GM12878 (cell line): Measurements from ENCODE around the gene BSN. TPM values are rescaled to one million over a fixed set of nuclear protein-coding genes. Genes with fewer than 3 reads are reported as not detected.

ENCODE experiments used
- ATAC-seq: fragments of 200-7000 bp; cut with Tn5 transposase; 3 replicates; pipeline ENCODE4 v1.9.1; 2020; ENCODE audit warnings: mild to moderate bottlenecking, moderate library complexity
- BruUV-seq: library from RNA; stranded (reverse); fragments of 400-500 nt; replicated peaks from 2 replicates; lab custom pipeline; 2021; lab: Mats Ljungman, UMichigan
- CTCF ChIA-PET: fragments of 300-600 bp; sonication (Branson Sonifier 250); formaldehyde crosslinking; extraction: SDS; loops from one replicate; lab custom pipeline; 2021; ENCODE audit warnings: inconsistent platforms; lab: Yijun Ruan, JAX
- POLR2A ChIA-PET: fragments of 350-600 bp; formaldehyde crosslinking; extraction: SDS; loops from one replicate; lab custom pipeline; 2021; ENCODE audit warnings: inconsistent platforms; lab: Charles Lee
- RAD21 ChIA-PET: fragments of 300-600 bp; sonication (Branson Sonifier 250); formaldehyde crosslinking; loops from one replicate; lab custom pipeline; 2023; ENCODE audit warnings: antibody characterized with exemption; ENCODE audit not compliant: unreplicated experiment; lab: Charles Lee
- SMC1A ChIA-PET: fragments of 300-600 bp; sonication (Branson Sonifier 250); formaldehyde crosslinking; loops from one replicate; lab custom pipeline; 2023; ENCODE audit not compliant: unreplicated experiment, uncharacterized antibody; lab: Charles Lee
- DNase-seq: peaks from one replicate; pipeline ENCODE4 v3.0.0-alpha.2; 2011; ENCODE audit warnings: low read depth, low spot score
- FAIRE-seq: peaks from 3 replicates; lab custom pipeline; 2011; peaks lifted over from hg19 to GRCh38; lab: Jason Lieb, UNC
- H2AFZ ChIP-seq: 2 replicates; pipeline ENCODE4 v1.6.0; 2011; ENCODE audit warnings: low read depth, low read length, control low read depth; ENCODE audit not compliant: control insufficient read depth
- H3K27ac ChIP-seq: 2 replicates; pipeline ENCODE4 v1.5.1; 2011; ENCODE audit warnings: control low read depth; ENCODE audit not compliant: control insufficient read depth, insufficient read depth
- H3K27me3 ChIP-seq, 2 experiments: replicated peaks in 1 of 2; 2 replicates each; pipeline versions ENCODE4 v1.6.0 to v1.6.1; 2011; ENCODE audit warnings: low read length in 1 of 2; ENCODE audit not compliant: control insufficient read depth in 2 of 2, insufficient read depth in 2 of 2
- H3K36me3 ChIP-seq, 2 experiments: 2 replicates each; pipeline ENCODE4 v1.5.1; 2011; ENCODE audit warnings: low read length in 1 of 2; ENCODE audit not compliant: control insufficient read depth in 2 of 2, insufficient read depth in 2 of 2
- H3K4me1 ChIP-seq: 2 replicates; pipeline ENCODE4 v1.6.1; 2011; ENCODE audit warnings: mild to moderate bottlenecking, low read length, moderate library complexity, mixed read lengths; ENCODE audit not compliant: control insufficient read depth, insufficient read depth
- H3K4me2 ChIP-seq: 2 replicates; pipeline ENCODE4 v1.6.0; 2011; ENCODE audit warnings: control low read depth; ENCODE audit not compliant: control insufficient read depth, insufficient read depth
- H3K4me3 ChIP-seq: fragments of 200-600 bp; sonication (generic); 2 replicates; pipeline ENCODE4 v1.5.1; 2016
- H3K79me2 ChIP-seq: 2 replicates; pipeline ENCODE4 v1.6.0; 2011; ENCODE audit warnings: low read length; ENCODE audit not compliant: control insufficient read depth, insufficient read depth
- H3K9ac ChIP-seq: 2 replicates; pipeline ENCODE4 v1.8.0; 2011; ENCODE audit warnings: low read length, control low read depth, mixed read lengths; ENCODE audit not compliant: control insufficient read depth, insufficient read depth
- H3K9me3 ChIP-seq: replicated peaks from 3 replicates; pipeline ENCODE4 v1.5.1; 2011; ENCODE audit warnings: mild to moderate bottlenecking, low read length; ENCODE audit not compliant: control insufficient read depth, insufficient read depth
- H4K20me1 ChIP-seq: 2 replicates; pipeline ENCODE4 v1.6.0; 2011; ENCODE audit not compliant: control insufficient read depth, insufficient read depth
- FOXK2 ChIP-seq: fragments of 450-650 bp; IDR thresholded peaks from 2 replicates; pipeline ENCODE4 v1.6.1; 2017; ENCODE audit warnings: mild to moderate bottlenecking, moderate library complexity
- PAX8 ChIP-seq: fragments of 450-650 bp; IDR thresholded peaks from 2 replicates; pipeline ENCODE4 v1.6.1; 2017; ENCODE audit warnings: mild to moderate bottlenecking, moderate library complexity
- POLR2A ChIP-seq: IDR thresholded peaks from 2 replicates; pipeline ENCODE4 v1.6.1; 2011; ENCODE audit warnings: low read depth, mild to moderate bottlenecking, low read length
- RAD21 ChIP-seq: IDR thresholded peaks from 2 replicates; pipeline ENCODE4 v1.6.1; 2011; ENCODE audit warnings: mild to moderate bottlenecking, low read depth, low read length, moderate library complexity; ENCODE audit not compliant: insufficient read depth
- WGBS: methylation state at CpG from one replicate; pipeline ENCODE4 v1.1.6; 2016; ENCODE audit warnings: low lambda C conversion rate; ENCODE audit not compliant: insufficient replicate concordance, insufficient coverage; ENCODE audit errors: missing lambda C conversion rate; 5-methylcytosine and 5-hydroxymethylcytosine counted together
- in situ Hi-C: fragments of 300-500 bp; cut with MboI; formaldehyde crosslinking; loops from 9 replicates; pipeline ENCODE4 v1.14.3; 2018; ENCODE audit warnings: mixed read lengths
- intact Hi-C: fragments of 100-400 bp; cut with micrococcal nuclease; formaldehyde crosslinking; loops from one replicate; pipeline ENCODE4 v1.14.2; 2022; ENCODE audit not compliant: unreplicated experiment
- polyA plus RNA-seq, 11 experiments: library from polyadenylated mRNA; depleted of rRNA in 4 of 11; unstranded in 6 of 11; stranded (reverse) in 5 of 11; fragments of >200 nt; fragmentation: Nextera tagmentation in 4 of 11; fragmentation: Illumina TruSeq in 1 of 11; extraction: Ambion mirVana in 4 of 11; extraction: Trizol in 1 of 11; gene quantifications; 1 replicate in 1 of 11; 2 replicates in 10 of 11; pipeline versions ENCODE4 v1.2.1 to v1.2.3, GENCODE V29; 2011 to 2016; ENCODE audit warnings: inconsistent platforms in 2 of 11, missing spikeins in 2 of 11, low read depth in 1 of 11
- total RNA-seq, 4 experiments: library from RNA; depleted of rRNA in 3 of 4; stranded (reverse); fragments of >200 nt in 3 of 4; fragmentation: Illumina TruSeq in 1 of 4; extraction: Trizol in 1 of 4; gene quantifications; 2 replicates each; pipeline versions ENCODE4 v1.2.1 to v1.2.3, GENCODE V29; 2013 to 2021
- TF ChIP-seq, protein P1 (sequence below), 3 experiments: IDR thresholded peaks in 2 of 3; conservative IDR thresholded peaks in 1 of 3; 2 replicates each; pipeline ENCODE4 v1.5.1; 2011; ENCODE audit warnings: low read depth in 3 of 3, low read length in 3 of 3, mild to moderate bottlenecking in 3 of 3, control low read depth in 2 of 3, moderate library complexity in 2 of 3, inconsistent platforms in 1 of 3, mixed read lengths in 1 of 3; ENCODE audit not compliant: control insufficient read depth in 2 of 3, insufficient read depth in 1 of 3; ENCODE audit errors: extremely low read depth in 1 of 3
- TF ChIP-seq, protein P2 (sequence below): IDR thresholded peaks from 2 replicates; pipeline ENCODE4 v1.6.1; 2012; ENCODE audit warnings: low read length, inconsistent platforms
- TF ChIP-seq, protein P3 (sequence below): fragments of 450-650 bp; formaldehyde crosslinking; IDR thresholded peaks from 2 replicates; pipeline ENCODE4 v1.5.0; 2022; ENCODE audit warnings: mild to moderate bottlenecking, missing genetic modification characterization

BSN gene
- total and polyA plus RNA-seq, 10 of the 15 experiments (the other 5 are each of a cell fraction or from before 2014, with no cell fraction given): under 0.01 to 0.19 (median 0.05) TPM; not detected in 1

DNA sequence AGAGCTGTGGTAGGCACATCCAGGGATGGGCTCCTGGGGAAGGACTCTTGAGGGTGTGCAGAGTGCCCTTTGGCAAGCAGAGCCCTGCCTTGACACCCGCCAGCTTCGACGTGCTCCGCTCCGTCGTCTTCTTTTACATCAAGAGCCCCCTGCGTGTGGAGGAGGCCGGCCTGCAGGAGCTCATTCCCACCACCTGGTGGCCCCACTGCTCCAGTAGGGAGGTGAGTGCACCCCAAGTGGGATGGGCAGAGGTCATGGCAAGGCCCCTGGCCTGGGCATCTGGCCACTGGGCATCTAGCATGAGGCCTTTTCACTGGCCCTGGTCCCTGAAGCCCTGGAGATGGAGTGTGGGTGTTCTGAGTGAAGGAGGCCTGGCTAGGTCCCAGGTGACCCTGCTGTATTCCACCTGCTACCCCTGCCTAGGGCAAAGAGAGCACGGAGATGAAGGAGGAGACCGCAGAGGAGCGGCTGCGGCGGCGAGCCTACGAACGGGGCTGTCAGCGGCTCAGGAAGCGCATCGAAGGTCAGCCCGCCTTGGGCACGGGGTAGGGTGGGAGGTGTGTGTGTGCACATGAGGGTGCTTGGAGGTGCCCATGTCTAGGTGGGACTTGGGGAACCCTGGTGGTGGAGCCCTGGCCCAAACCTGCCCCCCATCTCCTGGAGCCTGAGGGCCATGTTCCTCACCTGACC, 147.3 kb downstream of the BSN start:
- Histone ChIP-seq H3K27me3 (no peaks in the 10 kb centered on the region), H3K9ac (no peak overlapping the region), H3K36me3 (peaks cover 0 to 8% of the 10 kb centered on the region in 2 experiments; a peak in 3 of 4 replicates), H3K4me3 (no peak overlapping the region), H3K4me1 (no peaks in the 10 kb centered on the region), H3K9me3 (no peaks in the 10 kb centered on the region), H2AFZ (no peak overlapping the region), H4K20me1 (no peaks in the 10 kb centered on the region), H3K79me2 (no peaks in the 10 kb centered on the region), H3K4me2 (no peak overlapping the region), H3K27ac (no peak overlapping the region)
- FAIRE-seq (no peak), ATAC-seq (no peak), DNase-seq (no peak)
- in situ Hi-C loops (no loop called here), intact Hi-C loops (no loop called here)
- ChIA-PET RAD21 (interaction anchor here (0.6 to 0.8 kb wide), 2 partner anchors 82 to 138 kb away, joined by 3 to 4 read pairs; no protein-coding TSS in a partner anchor), SMC1A (interaction anchor here (1.0 kb wide), 1 partner anchor 138 kb away, joined by 4 read pairs; no protein-coding TSS in a partner anchor), POLR2A (no interaction called here), CTCF (interaction anchor here (0.8 to 4.6 kb wide), 3 partner anchors 30 to 206 kb away, joined by 3 to 19 read pairs (median 4); no protein-coding TSS in a partner anchor)
- 93% methylated on average over 21 of the region's 21 CpGs for WGBS
- TF ChIP-seq, protein P1, sequence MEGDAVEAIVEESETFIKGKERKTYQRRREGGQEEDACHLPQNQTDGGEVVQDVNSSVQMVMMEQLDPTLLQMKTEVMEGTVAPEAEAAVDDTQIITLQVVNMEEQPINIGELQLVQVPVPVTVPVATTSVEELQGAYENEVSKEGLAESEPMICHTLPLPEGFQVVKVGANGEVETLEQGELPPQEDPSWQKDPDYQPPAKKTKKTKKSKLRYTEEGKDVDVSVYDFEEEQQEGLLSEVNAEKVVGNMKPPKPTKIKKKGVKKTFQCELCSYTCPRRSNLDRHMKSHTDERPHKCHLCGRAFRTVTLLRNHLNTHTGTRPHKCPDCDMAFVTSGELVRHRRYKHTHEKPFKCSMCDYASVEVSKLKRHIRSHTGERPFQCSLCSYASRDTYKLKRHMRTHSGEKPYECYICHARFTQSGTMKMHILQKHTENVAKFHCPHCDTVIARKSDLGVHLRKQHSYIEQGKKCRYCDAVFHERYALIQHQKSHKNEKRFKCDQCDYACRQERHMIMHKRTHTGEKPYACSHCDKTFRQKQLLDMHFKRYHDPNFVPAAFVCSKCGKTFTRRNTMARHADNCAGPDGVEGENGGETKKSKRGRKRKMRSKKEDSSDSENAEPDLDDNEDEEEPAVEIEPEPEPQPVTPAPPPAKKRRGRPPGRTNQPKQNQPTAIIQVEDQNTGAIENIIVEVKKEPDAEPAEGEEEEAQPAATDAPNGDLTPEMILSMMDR (IDR thresholded peaks at IDR 0.05 in 2 of 3, conservative IDR thresholded peaks at IDR 0.05 in 1 of 3; ENCODE audit: control insufficient read depth in 2 of 3, extremely low read depth in 1 of 3, insufficient read depth in 1 of 3, low read depth in 3 of 3, low read length in 3 of 3): peak; percentile 11 to 28 (median 21); a peak in 3 of 6 replicates
- TF ChIP-seq, protein P2, sequence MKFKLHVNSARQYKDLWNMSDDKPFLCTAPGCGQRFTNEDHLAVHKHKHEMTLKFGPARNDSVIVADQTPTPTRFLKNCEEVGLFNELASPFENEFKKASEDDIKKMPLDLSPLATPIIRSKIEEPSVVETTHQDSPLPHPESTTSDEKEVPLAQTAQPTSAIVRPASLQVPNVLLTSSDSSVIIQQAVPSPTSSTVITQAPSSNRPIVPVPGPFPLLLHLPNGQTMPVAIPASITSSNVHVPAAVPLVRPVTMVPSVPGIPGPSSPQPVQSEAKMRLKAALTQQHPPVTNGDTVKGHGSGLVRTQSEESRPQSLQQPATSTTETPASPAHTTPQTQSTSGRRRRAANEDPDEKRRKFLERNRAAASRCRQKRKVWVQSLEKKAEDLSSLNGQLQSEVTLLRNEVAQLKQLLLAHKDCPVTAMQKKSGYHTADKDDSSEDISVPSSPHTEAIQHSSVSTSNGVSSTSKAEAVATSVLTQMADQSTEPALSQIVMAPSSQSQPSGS: no peak
- no peak for TF ChIP-seq FOXK2
- no peak for TF ChIP-seq PAX8
- 0 out of 2 replicates have a peak, but pooled peaks have one; percentile 21 for TF ChIP-seq POLR2A
- 0 out of 2 replicates have a peak, but pooled peaks have one; percentile 17 for TF ChIP-seq RAD21
- TF ChIP-seq, protein P3, sequence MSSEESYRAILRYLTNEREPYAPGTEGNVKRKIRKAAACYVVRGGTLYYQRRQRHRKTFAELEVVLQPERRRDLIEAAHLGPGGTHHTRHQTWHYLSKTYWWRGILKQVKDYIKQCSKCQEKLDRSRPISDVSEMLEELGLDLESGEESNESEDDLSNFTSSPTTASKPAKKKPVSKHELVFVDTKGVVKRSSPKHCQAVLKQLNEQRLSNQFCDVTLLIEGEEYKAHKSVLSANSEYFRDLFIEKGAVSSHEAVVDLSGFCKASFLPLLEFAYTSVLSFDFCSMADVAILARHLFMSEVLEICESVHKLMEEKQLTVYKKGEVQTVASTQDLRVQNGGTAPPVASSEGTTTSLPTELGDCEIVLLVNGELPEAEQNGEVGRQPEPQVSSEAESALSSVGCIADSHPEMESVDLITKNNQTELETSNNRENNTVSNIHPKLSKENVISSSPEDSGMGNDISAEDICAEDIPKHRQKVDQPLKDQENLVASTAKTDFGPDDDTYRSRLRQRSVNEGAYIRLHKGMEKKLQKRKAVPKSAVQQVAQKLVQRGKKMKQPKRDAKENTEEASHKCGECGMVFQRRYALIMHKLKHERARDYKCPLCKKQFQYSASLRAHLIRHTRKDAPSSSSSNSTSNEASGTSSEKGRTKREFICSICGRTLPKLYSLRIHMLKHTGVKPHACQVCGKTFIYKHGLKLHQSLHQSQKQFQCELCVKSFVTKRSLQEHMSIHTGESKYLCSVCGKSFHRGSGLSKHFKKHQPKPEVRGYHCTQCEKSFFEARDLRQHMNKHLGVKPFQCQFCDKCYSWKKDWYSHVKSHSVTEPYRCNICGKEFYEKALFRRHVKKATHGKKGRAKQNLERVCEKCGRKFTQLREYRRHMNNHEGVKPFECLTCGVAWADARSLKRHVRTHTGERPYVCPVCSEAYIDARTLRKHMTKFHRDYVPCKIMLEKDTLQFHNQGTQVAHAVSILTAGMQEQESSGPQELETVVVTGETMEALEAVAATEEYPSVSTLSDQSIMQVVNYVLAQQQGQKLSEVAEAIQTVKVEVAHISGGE (CRISPR knock-in tag): no peak
- BruUV-seq: no TSS peak
